Colonic mucosa (tissue), 4 donors: ENCODE results near the gene FAM193B. TPM values are rescaled to one million over a fixed set of nuclear protein-coding genes. Genes with fewer than 3 reads are reported as not detected.

Experiments used
- DNase-seq: peaks from one replicate; pipeline ENCODE4 v3.0.0-alpha.2; 2020
- H3K27ac ChIP-seq: fragments of 200-600 bp; one replicate; pipeline ENCODE4 v1.8.0; 2021
- H3K27me3 ChIP-seq: fragments of 200-600 bp; one replicate; pipeline ENCODE4 v1.8.0; 2021
- H3K36me3 ChIP-seq: fragments of 200-600 bp; one replicate; pipeline ENCODE4 v1.8.0; 2021
- H3K4me1 ChIP-seq: fragments of 200-600 bp; one replicate; pipeline ENCODE4 v1.8.0; 2021; ENCODE audit warnings: mild to moderate bottlenecking
- H3K4me3 ChIP-seq: fragments of 200-600 bp; one replicate; pipeline ENCODE4 v1.8.0; 2021
- H3K9ac ChIP-seq, 2 donors: one replicate each; pipeline ENCODE4 v1.7.0; 2013; ENCODE audit warnings: control low read depth in 2 of 2, low read depth in 2 of 2, low read length in 2 of 2
- H3K9me3 ChIP-seq: fragments of 200-600 bp; one replicate; pipeline ENCODE4 v1.8.0; 2021
- CTCF ChIP-seq: fragments of 200-600 bp; IDR thresholded peaks from one replicate; pipeline ENCODE4 v1.8.0; 2022; ENCODE audit warnings: antibody characterized with exemption, mild to moderate bottlenecking
- intact Hi-C: fragments of 100-400 bp; cut with DNase I; formaldehyde crosslinking; loops from one replicate; pipeline ENCODE4 v1.14.1; 2022
- total RNA-seq, 2 donors: library from RNA; stranded (reverse); fragmentation: NEBNext Ultra II Directional in 1 of 2; extraction: Animal tissue kit (Norgen Biotek cat#: 25700) in 1 of 2; gene quantifications; one replicate each; pipeline ENCODE4 v1.2.1, GENCODE V29; 2021
- donor health status: healthy.
- donor health status: DM: no; HTN: no; CAD: no.
- donor health status: DM: no; HTN: no; CAD: no.

Gene FAM193B
- total RNA-seq, 2 donors from 2014 or later, result 39.4 to 78.6 TPM

GRCh38 chr5:177601126-177601525, 46.8 kb upstream of the FAM193B start:
- DNase-seq, result no peak
- Histone ChIP-seq H3K4me1 (no peaks in the 10 kb centered on the region), H3K27ac (no peak overlapping the region), H3K4me3 (peak overlapping the region; percentile 93), H3K27me3 (no peaks in the 10 kb centered on the region), H3K36me3 (peaks cover 5% of the 10 kb centered on the region), H3K9ac (peak overlapping the region; percentile 68 to 77), H3K9me3 (no peaks in the 10 kb centered on the region)
- intact Hi-C loops, result no loop called here
- no peak for TF ChIP-seq CTCF

DNA sequence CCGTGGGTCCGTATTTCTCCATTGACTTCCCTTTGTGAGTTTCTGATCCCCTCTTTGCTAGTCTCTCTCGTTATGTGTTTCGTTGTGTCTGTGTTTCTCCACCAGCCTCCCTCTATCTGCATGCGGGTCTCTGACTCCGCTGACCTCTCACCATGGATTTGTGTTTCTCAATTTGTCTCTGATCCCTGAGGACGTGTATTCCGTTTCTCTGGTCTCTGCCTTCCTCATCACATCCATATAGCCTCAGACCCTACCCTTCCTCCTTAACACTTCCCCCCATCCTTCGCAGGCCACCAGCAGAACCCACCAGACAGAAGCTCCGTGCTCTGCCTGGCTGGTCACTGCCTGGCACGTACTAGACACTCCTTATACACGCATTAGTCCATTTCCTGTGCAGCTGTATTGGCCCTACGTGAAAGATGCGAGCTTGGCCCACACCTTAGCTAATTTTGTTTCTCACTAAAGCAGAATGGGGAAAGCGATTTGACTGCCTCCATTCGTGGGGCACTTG, 46.2 kb upstream of the FAM193B start:
- no peak for TF ChIP-seq CTCF
- no peaks in the 10 kb centered on the region for H3K4me1 ChIP-seq
- peak overlapping the region; percentile 93 for H3K4me3 ChIP-seq
- peak overlapping the region; percentile 85 for H3K27ac ChIP-seq
- no peak for DNase-seq
- intact Hi-C loops, result no loop called here
- H3K9ac ChIP-seq, result peak overlapping the region; percentile 68 to 77
- no peaks in the 10 kb centered on the region for H3K9me3 ChIP-seq
- peaks cover 11% of the 10 kb centered on the region for H3K36me3 ChIP-seq
- no peaks in the 10 kb centered on the region for H3K27me3 ChIP-seq

DNA sequence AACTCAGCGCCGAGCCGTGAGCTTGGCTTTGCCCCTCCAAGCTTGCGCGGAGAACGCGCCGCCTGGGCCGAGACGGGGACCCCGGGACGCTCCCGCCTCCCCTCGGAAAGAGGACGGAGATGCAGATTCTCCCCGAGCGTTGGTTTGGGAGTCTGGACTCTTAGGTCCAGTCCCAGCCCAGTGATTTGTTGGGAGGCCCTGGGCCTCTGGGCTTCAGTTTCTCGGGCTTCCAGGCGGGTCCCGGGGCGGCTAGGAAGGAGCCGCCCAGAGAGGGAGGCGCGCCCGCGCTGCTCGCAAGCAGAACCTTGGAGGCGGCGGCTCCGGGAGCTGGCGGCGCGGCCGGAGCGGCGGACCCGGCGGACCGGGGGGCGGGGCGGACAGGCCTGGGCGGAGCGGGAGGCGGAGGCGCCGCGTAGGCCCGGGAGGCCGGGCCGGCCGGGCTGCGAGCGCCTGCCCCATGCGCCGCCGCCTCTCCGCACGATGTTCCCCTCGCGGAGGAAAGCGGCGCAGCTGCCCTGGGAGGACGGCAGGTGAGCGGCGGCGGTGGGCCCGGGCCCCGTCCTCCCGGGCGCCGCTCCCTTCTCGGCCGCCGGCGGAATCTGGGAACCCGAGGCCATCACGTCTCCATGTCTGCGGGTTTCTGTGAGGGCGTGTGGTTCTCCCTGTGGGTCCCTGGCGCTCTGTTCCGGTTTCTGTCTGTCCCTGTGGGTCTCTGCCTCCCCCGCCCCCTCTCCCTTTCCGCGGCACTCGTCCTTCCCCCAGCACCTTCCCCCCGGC, 45.6 kb upstream of the FAM193B start, which contains the start of gene B4GALT7:
B4GALT7 (plus strand) TSS at position 402 of the 777 bp plus-strand sequence; CDS start at position 481, 79 bp downstream.
- Histone ChIP-seq H3K36me3 (peaks cover 17% of the 10 kb centered on the region), H3K27ac (peak within 1 kb of the TSS; percentile 85), H3K9me3 (no peaks in the 10 kb centered on the region), H3K4me1 (no peaks in the 10 kb centered on the region), H3K27me3 (no peaks in the 10 kb centered on the region), H3K9ac (peak within 1 kb of the TSS; percentile 68 to 77), H3K4me3 (peak within 1 kb of the TSS; percentile 93)
- intact Hi-C loops, result loop anchor here (10.0 kb wide), 1 partner anchor 85 kb away; the partner anchor contains the start of gene DDX41
- TF ChIP-seq CTCF, result no peak
- DNase-seq, result peak; percentile 83

GRCh38 chr5:177598477-177598876, 44.1 kb upstream of the FAM193B start:
- intact Hi-C loops, result loop anchor here (10.0 kb wide), 1 partner anchor 84 kb away; the partner anchor contains the start of gene DDX41
- Histone ChIP-seq H3K4me1 (peaks cover 1% of the 10 kb centered on the region), H3K4me3 (no peak overlapping the region), H3K9ac (no peak overlapping the region), H3K27me3 (no peaks in the 10 kb centered on the region), H3K9me3 (no peaks in the 10 kb centered on the region), H3K36me3 (peaks cover 32% of the 10 kb centered on the region), H3K27ac (no peak overlapping the region)
- DNase-seq, result no peak
- TF ChIP-seq CTCF, result no peak

GRCh38 chr5:177596775-177597238, 42.4 kb upstream of the FAM193B start:
- peaks cover 34% of the 10 kb centered on the region for H3K36me3 ChIP-seq
- peaks cover 10% of the 10 kb centered on the region for H3K4me1 ChIP-seq
- no peak overlapping the region for H3K9ac ChIP-seq
- no peaks in the 10 kb centered on the region for H3K27me3 ChIP-seq
- TF ChIP-seq CTCF, result no peak
- no peak for DNase-seq
- H3K9me3 ChIP-seq, result no peaks in the 10 kb centered on the region
- no peak overlapping the region for H3K27ac ChIP-seq
- H3K4me3 ChIP-seq, result no peak overlapping the region
- intact Hi-C loops, result loop anchor here (10.0 kb wide), 1 partner anchor 82 kb away; the partner anchor contains the start of gene DDX41
